Measurements from ENCODE around the gene CTDNEP1.

The CTDNEP1 gene

DNA sequence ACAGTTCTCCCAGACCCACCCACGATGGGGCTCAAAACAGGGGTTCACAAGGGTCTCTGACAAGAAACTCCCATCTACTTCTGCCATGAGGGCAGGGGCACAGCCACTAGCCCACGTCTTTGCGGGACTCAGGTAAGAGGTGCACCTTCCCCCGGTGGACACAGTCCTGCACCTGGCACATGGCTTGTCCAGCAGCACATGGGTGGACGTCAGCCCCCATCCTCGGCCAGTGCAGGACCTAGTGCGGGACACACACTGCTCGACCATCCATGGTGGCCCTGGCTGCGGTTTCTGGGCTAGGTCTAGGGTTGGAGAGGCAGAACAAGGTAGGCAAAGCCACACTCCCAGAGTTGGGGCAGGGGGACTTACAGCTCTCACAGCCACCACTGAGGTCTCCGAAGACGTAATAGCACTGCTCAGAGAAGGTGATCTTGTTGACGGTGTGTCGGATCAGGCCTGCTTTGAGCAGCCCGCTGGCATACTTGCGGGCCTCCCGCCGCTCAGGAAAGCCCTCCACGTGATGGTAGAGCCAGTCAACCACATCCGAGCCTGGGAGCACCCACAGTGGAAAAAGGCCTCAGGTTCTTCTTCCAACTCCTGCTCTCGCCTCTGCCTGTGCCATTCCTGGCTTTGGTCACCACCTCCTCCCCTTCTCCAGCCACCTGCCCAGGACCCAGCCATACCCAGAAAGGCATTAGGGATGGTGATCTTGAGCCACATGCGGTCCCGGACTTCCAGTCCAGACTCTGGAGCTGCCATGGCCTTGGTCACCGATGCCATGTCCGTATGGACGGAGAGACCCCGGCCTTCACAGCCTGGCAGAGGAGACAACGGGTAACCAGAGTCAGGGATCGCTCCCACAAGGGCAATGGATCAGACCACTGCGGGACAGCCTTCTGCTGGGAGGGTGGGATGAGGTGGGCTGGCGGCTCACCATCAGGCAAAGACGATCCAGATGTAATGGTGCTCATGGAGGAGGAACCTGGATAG lies 24.5 kb downstream of the CTDNEP1 start:
- DNase-seq, result no peak

DNA sequence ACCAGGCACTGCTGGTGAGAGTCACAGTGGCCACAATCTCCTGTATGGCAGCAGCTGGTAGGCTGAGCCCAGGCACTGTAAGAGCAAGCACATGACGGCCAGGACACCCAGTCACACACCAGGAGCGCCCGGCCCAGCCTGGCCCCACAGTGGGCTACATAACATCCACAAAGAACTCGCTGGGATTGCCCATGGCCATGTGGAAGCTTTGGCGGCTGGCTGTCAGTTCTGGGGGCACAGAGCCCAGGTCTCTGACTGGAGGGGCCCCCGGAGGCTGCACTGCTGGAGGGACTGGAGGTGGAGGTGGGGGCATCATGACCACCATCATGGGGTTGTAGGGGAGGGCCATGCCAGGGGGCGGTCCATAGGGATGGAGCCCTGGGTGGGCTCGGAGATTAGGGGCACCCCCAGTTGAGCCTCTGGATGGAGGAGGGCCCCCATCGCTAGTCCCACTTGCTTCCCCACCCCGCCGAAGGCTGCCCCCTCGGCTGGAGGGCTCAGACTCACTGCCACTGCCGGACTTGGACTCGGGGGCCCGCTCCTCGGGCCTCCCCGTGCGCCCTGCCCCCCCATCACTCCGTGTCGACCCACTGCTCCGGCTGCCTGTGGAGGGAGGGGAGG lies 25.7 kb downstream of the CTDNEP1 start:
- no peak for DNase-seq

DNA sequence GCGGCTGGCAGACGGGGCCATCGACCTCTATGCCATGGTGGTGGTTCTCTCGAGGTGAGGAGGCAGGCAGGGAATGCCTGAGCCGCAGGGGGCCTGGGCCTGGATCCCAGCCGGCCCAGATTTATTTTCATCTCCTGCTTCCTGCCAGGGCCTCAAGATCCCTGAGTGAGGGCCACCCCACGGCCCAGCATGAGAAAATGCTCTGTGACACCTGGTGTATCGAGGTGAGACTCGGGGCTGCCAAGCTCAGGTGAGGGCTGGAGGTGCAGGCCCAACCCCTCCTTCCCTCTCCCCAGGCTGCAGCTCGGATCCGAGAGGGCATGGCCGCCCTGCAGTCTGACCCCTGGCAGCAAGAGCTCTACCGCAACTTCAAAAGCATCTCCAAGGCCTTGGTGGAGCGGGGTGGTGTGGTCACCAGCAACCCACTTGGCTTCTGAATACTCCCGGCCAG lies 26.8 kb downstream of the CTDNEP1 start:
- DNase-seq, result no peak

DNA sequence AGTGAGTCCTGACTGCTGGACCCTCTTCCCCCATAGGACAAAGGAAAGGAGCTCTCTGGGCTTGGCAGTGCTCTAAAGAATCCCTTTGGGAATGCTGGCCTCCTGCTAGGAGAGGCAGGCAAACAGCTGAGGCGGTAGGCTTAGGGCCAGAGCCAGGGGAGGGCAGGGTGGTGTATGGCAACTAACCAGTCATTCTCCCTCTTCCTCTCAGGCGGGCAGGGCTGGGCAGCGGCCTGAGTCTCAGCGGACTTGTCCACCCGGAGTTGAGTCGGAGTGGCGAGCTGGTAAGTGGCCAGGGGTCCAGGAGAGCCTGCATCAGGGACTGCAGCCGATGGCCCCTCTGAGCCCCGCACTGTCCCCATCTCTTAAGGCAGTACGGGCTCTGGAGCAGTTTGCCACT lies 27.4 kb downstream of the CTDNEP1 start:
- no peak for DNase-seq

DNA sequence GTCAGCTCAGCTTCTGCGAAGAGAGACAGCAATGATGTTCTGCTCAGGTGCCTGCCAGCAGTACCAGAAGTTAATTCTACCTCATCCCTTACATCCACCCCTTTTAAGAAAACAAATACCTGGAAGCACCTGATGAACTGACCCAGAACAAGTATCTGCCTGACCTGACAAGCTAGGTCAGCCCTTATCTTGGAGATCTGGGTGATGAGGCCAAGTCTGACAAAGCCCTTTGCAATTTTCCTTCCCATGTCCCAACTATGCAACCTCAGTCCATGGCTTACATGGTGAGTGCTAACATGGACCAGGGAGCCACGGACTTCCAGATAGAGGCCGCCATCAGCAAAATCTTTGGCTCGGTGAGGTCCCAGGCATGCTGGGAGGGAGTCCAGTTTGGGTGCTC lies 28.2 kb downstream of the CTDNEP1 start:
- no peak for DNase-seq

DNA sequence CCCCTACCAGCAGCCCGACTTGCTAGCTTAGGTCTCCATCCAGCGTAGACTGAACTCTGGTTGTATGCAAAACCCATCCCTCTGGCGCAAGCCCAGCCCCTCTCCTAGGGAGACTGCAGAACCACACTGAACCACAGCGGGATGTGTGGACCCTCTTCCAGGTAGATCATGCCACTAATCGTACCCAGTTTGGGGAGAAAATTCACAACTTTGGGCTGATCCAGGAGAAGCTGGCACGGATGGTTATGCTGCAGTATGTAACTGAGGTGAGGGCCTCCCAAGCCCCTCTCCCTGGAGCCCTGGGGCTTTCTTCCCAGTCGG lies 28.6 kb downstream of the CTDNEP1 start:
- DNase-seq, result no peak

DNA sequence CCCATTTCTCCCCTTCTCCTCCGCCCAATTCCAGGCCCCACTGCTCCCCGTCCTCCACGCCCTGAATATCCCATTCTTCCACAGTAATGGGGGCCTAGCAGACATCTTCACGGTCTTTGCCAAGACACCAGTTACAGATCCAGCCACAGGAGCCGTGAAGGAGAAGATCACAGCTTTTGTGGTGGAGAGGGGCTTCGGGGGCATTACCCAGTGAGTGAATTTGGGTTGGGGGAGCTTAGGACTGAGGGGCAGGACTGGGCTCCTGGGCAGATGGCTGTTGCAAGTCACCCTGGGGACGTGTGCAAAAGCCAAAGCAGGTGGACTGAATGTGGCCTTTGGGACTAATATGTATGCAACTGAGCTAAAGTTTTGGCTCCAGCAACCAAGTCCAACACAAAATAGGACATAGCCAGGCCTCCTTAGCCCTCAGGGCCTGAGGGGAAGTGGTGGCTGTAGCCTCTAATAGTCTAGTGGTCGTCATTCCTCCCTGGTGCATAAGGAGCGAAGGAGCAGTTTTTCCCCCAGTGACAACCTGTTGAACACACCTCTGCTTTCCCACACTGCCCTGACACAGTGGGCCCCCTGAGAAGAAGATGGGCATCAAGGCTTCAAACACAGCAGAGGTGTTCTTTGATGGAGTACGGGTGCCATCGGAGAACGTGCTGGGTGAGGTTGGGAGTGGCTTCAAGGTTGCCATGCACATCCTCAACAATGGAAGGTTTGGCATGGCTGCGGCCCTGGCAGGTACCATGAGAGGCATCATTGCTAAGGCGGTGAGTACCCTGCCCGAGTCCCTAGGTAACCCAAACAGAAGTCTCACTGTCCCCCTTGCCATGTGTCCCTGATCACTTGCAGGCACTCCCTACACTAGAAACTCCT lies 29.2 kb downstream of the CTDNEP1 start:
- no peak for DNase-seq

DNA sequence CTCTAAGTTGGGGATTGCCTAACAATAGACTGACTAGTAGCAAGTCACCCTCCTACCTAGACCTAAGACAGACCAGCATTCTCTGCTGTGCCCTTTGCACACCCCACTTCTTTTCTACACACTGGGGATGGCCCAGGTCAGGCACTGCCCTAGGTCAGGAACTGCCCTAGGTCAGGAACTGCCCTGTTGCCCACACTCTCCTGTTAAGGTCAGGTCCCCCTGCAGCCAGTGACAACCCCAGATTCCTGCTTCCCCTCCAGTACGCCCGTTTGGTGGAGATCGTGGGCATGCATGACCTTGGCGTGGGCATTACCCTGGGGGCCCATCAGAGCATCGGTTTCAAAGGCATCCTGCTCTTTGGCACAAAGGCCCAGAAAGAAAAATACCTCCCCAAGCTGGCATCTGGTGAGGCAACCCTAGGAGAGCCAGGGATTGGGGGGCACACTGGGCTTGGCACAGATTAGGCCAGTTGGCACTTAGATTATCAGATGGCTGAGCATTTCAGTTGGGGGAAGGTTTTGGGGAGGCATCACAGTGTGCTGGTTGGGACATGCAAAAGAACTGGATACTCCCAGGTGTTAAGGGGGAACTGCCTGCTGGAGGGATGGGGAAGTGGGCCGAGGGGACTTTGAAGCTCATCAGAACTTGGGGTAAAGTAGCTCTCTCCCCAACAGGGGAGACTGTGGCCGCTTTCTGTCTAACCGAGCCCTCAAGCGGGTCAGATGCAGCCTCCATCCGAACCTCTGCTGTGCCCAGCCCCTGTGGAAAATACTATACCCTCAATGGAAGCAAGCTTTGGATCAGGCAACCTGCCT lies 30.0 kb downstream of the CTDNEP1 start:
- DNase-seq, result no peak

DNA sequence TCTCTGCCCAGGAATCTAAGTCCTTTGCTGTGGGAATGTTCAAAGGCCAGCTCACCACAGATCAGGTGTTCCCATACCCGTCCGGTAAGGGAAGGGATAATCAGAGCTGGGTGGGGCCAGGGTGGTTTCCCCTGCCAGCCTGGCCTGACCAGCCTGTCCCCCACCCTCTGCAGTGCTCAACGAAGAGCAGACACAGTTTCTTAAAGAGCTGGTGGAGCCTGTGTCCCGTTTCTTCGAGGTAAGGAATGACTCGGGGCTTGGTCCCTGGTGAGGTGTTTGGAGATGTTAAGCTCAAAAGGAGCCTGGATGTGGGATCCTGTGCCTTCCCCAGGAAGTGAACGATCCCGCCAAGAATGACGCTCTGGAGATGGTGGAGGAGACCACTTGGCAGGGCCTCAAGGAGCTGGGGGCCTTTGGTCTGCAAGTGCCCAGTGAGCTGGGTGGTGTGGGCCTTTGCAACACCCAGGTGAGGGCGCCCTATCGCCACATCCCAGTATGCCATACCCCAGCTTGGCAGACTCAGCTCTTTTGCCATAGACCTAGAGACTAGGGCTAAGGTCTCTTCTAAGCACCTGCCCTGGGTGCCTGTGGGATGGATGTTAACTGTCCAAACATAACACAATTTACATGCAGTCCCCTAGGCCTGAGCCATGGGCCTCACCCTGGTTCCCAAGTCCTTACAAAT lies 30.8 kb downstream of the CTDNEP1 start:
- DNase-seq, result peak; percentile 56

DNA sequence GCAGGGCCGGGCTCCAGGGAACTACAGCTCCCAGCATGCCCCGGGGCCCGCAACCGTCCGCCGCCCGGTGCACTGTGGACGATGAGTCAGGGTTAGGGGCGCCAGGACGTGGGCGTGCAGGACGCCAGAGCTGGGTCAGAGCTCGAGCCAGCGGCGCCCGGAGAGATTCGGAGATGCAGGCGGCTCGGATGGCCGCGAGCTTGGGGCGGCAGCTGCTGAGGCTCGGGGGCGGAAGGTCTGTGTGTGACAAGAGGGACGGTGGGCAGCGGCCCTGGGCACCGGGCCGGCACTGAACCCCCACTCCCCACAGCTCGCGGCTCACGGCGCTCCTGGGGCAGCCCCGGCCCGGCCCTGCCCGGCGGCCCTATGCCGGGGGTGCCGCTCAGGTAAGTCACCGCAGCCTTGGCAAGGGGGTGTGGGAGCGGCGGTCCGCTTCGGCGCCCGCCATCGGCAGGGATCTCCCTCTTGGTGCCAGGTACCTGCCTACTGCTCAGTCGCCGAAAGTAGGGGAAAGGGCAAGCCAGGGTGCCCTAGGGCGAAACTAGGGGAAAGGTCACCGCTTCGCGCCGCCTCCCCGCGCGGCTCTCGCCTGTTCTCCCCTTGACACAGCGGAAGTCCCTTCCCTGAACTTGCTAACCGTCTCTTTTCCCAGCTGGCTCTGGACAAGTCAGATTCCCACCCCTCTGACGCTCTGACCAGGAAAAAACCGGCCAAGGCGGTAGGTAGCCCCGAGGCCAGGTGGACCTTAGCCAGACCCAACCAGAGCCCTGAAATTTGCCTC lies 31.5 kb downstream of the CTDNEP1 start, which contains the start of the genes ACADVL and DLG4:
Gene ACADVL (plus strand): TSS at position 127 of the 781 bp plus-strand sequence. CDS start 47 bp downstream, at position 174.
Gene DLG4 (minus strand): TSS at position 25 of the 781 bp plus-strand sequence.
- peak; percentile 78 for DNase-seq

DNA sequence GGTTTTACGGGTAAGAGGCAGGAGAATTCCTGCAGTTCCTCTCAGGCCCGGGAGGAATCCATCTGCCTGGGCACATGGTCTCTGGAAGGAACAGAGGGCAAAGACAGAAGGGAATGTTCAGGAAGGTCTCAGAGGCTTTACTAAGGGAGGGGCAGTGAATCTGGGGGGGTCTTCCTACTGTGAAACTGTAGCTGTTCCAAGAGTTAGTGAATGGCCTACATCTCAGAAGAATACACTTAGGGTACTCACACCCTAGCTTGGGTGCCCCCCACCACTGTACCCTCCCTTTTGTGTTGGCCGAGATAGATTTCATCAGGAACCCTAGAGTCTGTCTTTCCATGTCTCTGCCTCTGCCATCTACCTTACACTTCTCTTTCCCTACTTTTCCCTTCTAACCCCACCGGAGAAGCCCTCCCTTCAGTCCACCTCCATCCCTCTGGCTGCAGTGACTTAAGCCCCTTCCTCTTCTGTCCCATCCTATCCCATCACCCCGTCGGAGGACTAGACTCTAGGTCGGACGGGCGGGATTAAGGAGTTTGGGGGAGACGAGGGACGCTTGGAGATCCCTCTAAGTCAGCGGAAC lies 32.2 kb downstream of the CTDNEP1 start:
- no peak for DNase-seq

DNA sequence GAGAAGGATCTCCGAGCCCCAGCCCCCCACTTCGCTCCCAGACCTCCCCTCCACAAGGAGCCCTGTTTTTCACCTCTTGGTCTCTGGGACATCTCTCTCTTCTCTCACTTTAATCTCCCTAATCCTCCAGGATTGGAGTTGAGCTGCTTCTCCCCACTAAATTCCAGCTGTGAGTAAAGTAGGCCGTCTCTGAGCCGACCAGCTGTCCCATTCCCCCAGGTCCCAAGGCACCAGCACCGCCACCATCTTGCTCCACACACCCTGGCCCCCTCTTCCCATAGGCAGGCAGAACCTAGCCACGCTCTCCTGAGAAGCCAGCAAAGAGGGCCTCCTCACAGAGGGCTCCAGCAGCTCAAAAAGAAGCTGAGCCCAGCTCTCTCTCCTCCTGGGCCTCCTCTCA lies 32.8 kb downstream of the CTDNEP1 start:
- DNase-seq, result no peak

DNA sequence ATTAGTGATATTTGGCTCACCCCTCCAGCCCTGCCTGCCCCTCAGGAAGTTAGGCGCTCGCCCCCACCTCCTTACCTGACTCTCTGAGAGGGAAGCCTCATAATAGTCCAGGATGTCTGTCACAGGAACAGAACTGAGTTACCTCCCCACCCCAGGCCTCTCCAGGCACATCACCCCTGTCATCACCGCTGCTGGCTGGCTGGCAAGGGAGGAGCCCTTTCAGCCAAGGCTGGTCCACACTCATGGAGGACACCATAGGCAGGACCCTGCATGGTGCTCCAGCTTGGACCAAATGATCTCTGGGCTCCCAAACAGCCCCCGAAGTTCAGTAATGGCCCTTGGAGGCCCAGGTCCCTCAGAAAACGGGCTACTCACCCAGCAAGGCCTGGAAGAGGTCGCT lies 33.4 kb downstream of the CTDNEP1 start:
- DNase-seq, result no peak

DNA sequence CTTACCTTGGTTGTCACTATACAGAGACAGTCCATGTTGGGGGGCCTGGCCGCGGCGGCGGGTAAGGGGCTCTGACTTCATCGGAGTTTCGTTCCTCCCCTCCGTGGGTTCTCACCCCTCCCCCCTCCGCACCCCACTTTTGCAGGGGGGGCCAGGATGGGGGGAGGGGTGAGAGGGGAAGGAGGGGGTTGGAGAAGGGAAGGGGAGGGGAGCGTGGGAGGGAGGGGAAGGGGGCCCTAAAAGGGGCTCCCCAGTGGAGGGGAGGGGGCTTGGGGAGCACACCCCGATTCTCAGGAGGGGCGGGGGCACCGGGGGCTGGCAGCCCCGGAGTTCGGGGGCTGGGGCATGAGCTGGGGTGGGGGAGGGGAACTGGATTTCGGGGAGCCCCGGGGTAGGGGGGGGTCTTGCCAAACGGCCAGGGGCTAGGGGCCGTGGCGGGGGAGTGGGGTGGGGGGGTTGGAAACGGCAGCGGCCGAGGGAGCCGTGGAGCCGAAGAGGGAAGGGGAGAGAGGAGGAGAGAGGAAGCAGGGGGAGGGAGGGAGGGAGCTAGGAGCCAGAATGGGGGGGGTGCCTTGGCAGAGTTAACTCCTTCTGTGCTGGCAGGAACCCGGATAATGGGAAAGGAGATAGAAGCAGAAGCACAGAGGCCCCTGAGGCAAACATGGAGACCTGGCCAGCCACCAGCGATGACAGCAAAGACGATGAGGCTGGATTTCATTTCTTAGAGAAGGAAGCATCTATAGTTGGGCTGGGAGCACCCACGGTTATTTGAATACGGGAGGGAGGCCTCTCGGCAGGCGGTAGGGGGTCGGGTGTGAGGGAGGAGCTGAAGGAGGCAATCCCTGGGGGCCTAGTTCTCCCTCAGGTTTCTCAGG lies 34.2 kb downstream of the CTDNEP1 start:
- no peak for DNase-seq

DNA sequence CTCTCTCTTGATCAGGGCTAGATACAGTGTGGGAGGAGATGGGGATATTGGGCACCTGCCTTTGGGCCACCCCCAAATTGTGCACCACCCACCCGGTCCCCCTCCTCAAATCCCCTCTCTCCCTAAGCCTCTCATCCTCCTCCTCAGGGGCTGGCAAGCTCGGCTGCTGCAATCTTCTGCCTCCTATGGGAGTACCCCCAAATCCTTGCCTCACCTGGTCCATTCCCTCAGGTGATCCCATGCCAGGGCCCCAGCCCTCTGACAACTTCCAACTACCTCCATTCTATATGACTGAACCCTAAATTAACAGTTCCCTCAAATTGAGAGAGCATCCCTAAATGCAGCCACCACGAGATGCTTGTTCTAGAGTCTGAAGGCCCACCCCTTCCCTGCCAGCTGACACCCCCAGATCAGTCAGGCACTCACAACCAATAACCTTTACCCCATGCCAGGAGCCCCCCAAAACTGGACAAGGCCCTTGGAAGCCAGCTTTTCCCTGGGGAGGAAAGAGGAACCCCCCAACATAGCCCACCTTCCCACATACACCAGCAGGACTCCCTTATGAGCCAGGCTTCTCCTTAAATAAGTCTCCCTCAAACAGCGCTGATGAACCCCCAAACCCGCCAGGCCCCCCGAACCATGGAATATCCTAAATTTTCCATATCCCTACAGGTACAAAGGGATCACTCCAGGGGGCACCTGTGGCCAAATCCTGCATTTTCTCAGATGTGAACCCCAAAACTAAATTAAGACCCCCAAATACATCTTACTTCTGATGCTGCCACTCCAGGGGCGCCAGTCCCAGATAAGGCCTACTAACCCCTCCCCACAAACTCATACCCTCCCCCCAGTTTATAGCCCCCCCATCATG lies 35.1 kb downstream of the CTDNEP1 start:
- no peak for DNase-seq

DNA sequence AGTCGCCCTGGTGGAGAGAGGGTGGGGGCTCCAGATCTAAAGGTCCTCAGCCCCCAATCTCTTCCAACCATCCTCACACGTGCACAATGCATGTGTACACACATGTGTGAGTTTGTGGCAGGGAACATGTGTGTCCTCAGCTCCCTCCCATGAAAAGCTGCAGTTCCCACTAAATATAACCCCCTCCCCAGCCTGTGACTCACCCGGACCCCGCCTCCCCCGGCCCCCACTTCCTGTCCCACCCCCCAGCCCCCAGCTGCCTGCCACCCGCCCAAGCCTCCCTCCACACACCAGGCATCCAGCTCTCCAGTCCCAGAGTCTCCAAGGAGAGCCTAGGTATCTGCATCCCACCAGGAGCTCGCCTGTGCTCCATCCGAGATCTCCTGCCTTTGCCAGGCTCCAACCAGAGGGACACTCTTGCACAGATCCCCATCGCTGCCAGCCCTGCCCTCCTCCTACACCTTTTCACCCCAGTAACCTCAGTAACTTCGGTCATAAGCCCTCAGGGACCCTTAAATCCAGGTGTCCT lies 35.8 kb downstream of the CTDNEP1 start:
- DNase-seq, result no peak

DNA sequence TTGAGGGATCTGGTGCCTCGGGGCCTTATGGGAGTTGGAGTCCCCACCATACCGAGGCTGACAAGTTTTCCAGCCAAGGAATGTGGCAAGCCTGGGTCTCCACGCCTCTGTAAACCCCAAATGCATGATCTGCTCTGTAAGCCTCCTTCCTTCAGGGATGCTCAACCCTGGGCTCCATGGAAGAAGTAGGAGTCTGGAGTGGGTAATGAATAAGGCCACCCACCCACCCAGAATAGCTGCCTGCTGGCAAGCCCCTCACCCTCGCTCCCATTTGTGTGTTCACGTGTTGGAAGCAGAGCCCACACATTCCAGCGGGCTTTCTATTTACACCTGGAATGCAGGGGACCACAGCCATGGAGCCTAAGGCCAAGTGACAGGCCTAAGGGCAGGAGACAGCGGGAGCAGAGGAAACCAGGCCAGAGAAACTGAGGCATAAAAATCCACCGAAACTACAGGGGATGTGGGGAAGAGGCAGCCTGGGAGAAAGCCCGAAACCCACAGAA lies 36.3 kb downstream of the CTDNEP1 start:
- DNase-seq, result no peak

All from activated gamma-delta T cell treated with Interleukin-2 at 50 U/mL for 16 hours (primary cell).